Stimulated activated CD4-positive, alpha-beta T cell treated with anti-CD3 and anti-CD28 coated beads, Interleukin-15, amount 100 ng/mL, for 24 hours (primary cell): ENCODE results near the gene SCUBE1.
A peak's percentile ranks its signal among the peaks of the same experiment; 100 is the strongest.

Experiments
- DNase-seq: peaks from one replicate; pipeline ENCODE4 v3.0.0-alpha.2; 2020

Gene SCUBE1

DNA sequence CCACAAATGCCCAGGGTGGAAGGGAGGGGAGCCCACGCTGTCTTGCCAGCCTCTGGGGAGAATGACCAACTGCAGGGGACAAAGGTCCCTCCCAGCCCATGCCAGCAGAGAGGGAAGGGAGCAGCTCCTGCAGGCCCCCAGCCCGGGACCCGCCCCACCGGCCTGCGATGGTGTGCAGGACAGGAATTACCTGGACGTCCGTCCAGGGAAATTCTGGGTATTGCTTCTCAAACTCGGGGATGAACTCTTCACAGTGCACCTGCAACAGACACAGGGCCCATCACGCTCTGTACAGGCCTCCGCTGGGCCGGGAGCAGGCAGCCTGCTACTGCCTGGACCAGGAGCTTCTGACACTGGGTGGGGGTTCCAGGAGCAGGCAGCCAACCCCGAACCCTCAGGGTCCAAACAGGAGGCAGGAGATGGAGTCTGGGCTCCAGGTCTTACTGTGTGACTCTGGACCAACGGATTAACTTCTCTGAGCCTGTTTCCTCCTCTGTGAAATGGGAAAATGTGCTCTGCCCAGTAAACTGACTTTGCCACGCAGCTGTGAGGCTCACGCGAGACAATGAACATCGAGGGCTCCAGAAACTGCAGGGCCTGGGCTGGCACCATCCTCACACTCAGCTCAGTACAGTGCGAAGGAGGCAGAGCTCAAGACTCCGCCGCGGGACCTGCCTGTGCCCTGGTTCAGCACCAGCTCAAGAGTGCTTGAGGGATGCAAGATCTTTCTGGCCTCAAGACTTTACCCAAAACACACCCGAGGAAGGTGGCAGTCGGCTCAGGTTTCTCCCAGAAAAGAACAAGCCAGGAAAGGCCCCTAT is 173.7 kb downstream of the SCUBE1 start:
- no peak for DNase-seq

DNA sequence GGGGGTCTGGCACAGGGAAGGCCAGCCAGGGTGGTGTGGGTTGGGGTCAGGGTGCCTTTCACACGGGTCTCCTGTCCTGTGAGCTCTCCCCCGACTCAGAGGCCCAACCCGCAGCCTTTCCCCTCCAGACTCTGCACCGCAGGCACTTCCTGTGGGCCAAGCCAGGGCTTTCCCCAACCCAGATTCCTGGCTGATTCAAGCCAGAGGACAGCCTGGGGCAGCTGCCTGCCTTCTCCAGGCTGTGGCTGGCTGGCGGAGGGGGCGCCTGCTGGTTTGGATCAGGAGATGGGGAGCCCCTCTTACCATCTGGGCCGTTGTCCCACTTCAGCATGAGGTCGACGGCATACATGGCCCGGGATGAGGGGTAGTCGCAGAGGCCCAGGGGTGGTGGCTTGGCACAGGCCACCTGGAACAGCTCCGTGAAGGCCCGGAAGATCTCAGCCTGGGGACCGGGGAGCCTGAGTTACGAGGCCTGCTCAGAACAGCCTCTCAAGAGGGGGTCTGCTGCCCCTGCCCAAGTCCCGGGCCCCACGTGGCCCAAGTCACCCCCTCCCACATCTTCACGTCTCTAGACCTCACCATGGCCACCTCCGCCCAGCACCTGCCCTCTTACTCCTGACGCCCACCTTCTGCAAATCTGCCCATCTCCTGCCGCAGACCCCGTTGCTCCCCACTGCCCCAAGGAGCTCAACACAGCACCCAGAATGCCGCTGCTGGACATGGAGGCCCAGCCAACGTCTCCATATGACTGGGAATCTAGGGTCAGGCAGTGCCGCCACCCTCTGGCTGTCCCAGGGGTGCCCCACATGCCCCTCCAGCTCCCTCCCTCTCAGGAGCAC is 174.5 kb downstream of the SCUBE1 start:
- DNase-seq: no peak

DNA sequence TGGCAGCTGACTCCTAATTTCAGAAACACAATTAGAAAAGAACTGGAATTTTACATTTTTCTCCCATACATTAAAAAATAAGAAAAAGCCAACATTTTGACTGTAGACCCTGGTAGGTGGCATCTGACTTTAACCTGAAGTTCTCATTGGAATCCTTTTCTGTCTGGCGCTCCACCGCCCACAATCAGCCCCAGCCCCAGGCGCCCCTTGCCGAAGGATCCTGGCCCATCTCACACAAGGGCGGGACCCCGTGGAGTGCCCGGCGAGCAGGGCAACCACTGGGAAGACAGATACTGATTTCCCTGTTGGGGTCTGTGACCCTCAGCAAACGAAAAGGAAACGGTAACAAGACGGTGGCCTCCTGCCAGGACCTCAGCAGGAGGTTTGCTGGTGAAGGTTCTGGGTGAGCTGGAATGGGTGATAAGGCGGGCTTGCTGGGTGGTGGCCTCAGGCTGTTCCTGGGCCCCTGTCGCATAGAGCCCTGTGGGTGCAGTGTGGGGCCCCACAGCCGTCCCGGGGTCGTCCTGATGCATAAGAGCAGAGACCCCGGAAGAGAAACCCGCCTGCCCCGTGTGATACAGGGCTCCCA is 176.1 kb downstream of the SCUBE1 start:
- no peak for DNase-seq

DNA sequence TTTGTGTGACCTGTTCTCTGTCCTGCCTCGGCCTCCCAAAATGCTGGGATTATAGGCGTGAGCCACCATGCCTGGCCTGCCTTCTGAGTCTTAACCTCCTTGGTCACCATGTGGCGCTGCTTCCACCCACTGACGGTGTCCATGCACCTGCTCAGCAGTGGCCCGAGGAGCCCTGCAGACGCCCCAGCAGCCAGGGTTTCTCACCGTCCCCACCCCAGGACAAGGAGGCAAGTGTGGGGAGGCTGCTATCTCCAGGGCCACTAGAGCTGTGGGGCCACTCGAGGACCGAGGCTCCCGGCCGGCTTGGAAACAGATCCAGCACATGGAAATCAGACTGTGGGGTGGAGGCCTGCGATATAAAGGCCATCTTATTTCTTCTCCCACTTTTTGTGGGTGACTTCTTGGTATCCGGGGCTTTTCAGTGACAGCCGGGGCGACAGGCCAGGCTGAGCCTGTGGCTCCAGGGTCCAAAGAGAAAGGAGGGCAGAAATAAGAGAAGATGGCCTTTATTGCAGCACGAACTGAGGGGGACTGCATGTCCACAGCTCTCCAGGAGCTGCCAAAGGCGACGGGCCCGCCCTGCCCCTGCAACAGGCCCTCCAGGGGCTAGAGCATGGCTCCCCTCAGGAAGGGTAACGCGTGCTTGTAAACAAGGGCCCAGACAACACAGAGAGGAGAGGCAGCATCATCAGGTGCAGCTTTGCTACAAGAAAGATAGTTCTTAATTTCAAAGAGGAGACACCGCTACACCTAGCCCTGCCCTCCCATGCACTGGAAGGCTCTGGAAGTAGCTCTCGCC is 176.8 kb downstream of the SCUBE1 start:
- DNase-seq: no peak

DNA sequence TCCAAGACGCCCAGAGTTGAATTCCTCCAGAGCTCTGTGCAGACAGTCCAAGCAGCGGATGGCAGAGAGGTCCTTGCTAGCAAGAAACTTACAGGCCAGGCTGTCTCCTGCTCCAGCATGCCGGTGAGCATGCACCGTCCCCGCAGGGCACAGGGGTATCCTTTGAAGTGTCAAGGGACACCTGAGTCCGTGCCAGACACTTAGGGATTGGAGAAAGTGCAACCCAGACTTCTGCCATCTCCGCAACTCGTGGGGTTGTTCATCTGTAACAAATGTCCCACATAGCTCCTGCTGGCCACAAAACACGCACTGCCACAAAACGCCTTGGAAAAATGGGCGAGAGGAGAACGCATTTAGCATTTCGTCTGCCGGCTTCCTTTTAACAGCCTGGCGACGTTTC is 178.5 kb downstream of the SCUBE1 start:
- no peak for DNase-seq

DNA sequence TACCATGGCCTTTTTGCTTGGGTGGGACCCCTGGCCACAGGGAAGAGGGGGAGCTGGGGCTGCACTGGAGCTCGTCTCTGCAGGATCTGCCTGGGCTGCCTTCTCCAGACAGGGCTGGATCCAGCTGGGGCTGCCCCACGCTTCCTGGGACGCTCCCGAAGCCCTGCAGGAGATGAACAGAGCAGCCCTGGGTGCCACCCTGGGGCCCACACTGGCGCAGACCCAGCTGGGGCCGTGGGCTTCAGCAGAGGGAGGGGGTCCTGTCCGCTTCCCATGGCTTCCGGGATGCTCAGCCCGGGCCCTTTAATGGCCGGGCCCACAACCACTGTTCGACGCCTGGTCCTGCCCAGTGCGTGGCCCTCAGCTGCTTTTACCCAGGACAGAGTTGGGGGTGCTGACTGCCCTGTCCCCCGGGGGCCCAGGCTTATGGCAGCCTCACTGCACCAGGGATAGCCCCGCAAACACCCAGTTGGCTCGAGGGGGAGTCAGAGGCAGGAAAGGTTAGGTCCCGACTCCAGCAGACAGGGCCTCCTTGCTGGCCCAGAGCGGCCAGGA is 179.9 kb downstream of the SCUBE1 start:
- no peak for DNase-seq

DNA sequence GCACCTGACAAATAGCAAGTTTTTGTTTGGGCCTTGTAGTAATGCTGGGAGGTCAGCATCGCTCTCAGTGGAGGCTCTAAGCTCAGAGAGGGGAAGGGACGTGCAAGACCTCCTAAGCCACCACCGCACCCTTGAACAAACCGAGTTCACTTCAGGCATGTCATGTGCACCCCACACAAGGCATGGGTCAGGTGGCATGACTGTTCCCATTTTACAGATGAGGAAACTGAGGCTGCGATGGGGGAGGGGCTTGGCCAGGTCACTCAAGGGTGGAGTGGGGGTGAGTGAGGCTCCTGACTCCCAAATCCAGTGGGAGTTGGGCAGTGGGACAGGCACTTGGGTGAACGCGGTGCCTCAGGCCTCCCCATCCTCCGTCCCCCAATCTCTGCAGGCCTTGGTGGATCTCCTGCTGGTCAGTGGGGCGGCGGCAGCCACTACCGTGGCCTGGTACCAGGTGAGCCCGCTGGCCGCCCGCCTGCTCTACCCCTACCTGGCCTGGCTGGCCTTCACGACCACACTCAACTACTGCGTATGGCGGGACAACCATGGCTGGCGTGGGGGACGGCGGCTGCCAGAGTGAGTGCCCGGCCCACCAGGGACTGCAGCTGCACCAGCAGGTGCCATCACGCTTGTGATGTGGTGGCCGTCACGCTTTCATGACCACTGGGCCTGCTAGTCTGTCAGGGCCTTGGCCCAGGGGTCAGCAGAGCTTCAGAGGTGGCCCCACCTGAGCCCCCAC is 180.6 kb downstream of the SCUBE1 start:
- no peak for DNase-seq

DNA sequence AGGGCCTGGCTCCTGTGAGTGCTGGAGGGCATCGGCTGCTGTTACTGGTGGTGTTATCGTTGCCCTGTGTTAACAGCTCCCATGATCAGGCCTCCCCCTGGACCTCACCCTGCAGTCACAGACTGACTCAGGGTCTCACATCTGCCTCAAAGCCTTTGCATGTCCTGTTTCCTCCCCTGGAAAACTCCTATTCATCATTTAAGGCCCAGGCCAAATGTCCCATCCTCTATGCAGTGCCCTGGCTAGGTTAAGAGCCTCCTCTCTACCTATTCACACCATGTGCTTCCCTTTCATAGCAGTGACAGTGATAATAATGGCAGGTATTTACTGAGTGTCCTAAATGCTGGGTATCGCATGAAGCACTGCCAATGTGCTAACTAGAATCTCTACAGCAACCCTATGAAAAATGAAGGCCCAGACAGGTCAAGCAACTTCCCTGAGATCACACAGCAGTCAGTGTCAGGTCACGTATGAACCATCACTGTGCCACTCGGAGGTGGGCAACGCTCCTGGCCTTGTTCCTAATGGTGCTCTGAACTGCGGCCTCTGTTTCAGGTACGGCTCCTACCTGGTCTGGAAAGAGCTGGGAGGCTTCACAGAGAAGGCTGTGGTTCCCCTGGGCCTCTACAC is 182.6 kb downstream of the SCUBE1 start:
- DNase-seq: no peak

DNA sequence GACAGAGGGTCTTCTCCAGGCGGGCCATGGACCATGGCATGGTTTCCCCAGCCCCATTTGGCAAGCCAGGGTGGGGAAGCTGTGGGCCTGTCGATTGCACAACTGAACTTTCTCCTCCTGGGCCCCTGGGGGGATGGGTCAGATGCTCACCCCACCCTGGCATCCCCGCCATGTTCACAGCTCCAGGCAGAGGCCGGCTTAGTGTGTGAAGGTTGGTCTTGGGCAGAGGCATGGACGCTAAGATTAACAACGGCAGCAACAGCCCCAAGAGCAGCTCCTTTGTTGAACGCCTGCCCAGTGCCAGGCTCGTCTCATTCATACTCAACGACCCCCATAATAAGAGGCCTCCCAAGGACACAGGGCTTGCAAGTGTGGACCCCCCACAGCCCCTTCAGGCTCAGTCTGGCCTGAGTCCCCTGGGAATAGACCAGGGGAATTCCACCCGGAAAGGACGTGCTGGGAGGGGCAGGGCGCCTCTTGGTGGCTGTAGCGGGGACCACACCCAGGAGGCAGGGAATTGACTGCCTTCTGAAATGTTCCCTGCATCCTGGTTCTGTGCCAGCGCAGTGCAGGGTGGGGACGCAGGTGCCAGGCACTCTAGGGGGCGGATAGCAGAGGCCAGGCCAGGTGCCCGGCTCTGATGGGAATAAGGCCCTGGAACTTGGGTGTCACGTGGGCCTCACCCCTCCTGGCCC is 183.5 kb downstream of the SCUBE1 start:
- DNase-seq: no peak

DNA sequence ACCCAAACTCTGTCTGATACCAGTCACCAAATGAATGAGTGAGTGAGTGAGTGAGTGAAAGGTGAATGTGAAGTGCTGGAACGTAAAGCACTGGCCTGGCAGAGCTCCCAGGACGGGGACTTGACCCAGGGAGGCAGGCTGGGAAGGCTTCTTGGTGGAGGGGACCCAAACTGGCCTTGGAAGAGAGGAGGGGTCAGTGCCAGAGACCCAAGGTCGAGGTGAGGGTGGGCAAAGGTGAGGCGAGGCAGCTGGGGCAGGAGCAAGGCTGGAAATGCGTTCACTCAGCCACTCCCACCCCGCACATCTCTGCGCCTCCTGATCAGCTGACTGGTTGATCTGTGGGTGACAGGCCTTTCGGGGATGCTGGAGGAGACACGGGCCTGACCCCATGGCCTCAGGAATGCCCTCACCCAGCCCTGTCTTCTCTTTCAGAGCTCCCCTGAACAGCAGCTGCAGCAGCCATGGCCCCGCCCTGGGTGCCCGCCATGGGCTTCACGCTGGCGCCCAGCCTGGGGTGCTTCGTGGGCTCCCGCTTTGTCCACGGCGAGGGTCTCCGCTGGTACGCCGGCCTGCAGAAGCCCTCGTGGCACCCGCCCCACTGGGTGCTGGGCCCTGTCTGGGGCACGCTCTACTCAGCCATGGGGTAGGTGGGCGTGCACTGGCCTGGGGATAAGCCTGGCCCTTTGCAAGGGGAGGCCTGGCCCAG is 184.2 kb downstream of the SCUBE1 start:
- no peak for DNase-seq

DNA sequence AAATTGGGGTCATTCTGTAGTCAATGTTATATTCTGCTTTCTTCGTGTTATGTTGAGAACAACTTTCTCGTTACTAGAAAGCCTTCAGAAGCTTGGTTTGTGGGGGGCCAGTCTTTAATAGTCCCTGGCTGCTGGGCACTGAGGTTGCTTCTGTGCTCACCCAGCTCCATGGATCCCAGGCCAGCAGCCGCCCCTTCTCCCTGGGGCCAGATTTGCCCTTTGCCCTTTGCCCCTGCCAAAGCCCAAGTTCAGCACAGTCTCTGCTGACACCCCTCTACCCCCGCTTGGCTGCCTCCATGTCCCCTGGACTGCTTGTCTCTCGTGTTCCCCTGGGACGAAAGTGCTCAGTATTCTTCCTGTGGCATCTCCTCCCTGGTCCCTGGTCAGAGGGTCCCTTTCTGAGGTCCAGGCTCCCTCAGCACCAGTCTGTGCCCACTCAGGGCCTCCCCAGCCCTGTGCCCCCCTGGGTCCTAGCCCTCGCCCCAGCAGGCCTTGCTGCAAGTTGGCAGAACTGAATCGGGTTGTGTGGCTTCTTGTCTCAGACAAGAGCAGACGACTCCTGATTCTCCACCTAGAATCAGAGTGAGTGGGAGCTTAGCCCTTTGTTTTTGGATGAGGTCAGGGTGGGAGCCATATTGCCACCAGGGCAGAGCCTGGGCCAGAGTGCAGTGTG is 185.2 kb downstream of the SCUBE1 start:
- no peak for DNase-seq

DNA sequence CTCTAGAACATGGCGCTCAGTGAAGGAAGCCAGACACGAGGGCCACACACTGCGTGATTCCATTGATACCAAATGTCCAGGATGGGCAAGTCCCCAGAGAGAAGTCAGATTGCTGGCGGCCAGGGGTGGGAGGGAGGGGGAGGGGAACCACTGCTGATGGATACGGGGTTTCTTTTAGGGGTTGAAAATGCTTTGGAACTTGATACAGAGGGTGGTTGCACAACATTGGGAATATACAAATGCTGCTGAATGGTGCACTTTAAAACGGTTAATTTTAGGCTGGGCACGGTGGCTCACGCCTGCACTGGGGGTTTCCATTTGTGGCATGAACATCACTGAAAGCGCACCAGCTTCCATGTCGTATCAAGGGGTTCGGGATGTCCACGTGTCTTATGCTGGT is 186.8 kb downstream of the SCUBE1 start:
- no peak for DNase-seq

DNA sequence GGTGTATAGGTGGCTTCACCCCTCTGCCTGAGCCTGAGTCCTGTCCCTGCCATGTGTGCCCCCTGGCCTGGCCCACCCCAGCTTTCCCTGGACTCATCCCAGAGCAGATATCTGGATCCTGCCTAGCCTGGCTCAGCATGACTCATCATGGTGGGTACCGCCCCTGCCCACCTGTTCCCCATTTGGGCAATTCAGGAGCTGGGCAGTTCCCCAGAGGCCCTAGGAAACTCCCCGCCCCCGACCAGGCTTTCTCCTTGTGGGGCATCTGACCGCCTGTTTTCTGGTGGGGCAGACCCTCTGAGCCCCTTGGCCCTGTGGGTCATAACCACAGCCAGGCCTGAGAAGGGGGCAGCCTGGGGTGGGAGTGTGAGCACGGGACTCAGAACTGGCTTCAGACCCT is 187.4 kb downstream of the SCUBE1 start:
- no peak for DNase-seq

DNA sequence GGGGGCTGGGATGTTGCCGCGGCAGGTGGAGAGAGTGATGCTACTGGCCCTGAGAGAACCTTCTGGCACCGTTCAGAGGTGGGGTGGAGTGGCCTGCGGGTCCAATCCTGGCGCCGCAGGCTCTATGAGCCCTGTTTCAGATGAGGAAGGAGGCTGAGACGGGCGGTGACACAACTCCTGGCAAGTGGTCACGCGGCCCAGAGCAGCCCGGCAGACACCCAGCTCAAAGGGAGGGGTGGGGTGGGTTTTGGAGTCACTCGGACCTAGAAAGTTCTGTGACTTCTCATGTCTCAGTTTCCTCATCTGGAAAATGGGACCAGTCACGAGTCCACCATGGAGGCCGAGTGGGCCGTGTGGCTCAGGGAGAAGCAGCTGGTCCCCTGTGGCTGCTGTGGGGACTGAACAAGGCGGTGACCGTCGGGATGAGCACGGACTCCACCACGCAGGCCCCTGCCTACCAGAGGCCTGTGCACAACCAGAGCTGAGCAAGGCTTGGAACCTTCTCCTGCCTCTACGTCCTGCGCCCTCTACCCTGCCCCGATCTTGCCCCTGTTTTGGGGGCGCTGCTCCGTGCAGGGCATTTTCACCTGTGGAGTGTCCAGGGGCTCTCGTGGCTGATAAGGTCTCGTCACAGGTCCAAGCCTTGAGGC is 188.2 kb downstream of the SCUBE1 start:
- no peak for DNase-seq

DNA sequence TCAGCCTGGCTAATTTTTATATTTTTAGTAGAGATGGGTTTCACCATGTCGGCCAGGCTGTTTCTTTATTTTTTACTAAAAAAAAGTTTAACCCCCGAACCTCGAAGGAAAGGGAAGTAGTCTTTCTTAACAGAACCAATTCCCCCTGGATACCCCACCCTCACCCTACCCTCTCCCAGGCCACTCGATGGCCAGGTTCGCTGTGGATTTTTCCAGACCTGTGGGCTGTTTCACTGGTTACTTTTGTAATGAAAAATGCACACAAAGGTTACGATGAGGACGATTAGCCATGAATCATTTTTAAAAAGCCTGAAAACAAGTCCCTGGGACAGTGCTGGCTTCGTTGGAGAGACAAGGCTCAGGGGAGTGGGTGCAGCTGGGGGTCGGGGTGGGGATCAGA is 189.3 kb downstream of the SCUBE1 start:
- DNase-seq: no peak

DNA sequence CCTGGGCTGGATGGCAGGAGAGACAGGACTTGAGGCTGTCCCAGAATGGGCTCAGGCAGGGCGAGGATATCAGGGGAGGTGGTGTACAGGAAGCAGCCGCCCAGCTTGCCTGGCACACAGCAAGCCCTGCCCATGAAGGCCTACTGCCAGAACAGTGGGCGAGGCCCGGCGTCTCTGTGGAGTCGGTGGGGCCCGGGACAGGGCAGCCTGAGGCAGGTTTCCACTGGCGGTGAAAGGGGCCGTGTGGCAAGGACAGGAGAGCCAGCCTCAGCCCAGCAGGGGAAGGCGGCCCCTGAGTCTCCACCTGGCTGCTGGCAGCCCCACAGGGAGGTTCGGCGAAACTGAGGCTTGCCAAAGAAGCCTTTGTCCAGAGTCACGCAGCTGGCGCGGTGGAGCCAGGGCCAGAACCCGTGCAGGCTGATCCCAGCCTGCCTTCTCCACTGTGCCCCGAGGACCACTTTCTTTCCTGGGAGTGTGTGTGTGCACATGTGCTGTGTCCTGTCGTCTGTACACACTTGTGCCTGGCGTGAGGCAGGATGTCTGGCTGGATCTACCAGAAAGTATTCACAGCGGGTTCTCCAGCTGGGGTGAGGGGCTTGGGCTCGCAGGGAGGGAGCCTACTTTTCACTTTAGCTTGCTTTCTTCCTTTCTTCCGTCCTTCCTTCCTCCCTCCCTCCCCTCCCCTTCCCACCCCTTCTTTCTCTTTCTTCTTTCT is 190.7 kb downstream of the SCUBE1 start:
- DNase-seq: peak; percentile 77

DNA sequence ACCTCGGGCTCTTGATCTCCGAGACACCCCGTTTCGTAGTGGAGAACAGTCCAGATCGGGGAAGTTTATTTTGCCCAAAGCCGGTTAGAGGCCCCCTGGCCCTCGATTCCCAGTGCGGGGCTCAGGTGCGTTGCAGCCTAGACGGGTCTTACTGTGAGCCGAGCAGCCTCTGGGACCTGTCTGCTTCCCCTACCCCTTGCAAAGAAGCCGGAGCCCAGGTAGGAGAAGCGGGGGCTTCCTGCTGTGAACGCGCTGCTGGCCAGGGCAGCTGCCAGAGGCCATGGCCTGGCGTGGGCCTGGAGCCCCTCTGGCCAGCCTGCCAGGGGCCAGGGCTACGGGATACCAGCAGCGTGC is 191.2 kb downstream of the SCUBE1 start:
- DNase-seq: peak; percentile 23

DNA sequence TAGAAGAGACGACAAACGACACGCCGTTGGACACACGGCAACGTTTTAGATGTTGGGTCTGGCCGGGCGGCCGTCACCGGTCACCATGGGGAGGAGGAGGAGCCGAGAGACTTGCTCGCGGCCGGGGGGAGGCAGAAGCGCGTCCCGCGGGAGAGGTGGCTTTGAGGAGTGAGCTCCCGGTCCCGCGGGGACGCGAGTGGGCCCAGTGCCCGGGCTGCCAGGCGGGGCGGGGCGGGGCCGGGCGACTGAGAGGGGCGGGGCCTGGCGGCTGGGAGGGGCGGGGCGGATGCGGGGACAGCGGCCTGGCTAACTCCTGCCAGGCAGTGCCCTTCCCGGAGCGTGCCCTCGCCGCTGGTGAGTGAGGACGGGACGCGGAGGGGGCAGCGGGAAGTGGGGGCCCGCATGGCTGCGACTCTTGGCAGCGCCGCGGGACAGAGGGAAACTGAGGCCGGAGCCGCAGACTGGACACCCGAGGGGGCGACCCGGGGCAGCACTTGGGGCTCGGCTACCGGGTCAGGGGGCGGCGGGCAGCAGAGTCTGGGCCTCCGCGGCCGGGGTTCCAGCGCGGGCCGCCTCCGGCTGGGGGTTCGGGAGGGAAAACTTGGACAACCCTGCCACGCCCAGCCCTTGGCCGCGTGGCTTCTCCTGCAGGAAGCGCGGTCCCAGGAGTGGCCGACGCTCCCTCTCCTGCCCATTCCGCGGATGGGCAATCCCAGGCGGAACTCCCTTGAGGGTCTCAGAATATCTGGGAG is 191.7 kb downstream of the SCUBE1 start, which contains the start of gene TSPO:
Gene TSPO (plus strand): TSS at position 309 of the 752 bp plus-strand sequence. CDS start 7,680 bp downstream, outside the sequence.
- DNase-seq: peak; percentile 73
